Measurements from ENCODE around the gene PACRG. TPM values are rescaled to one million over a fixed set of nuclear protein-coding genes. Genes with fewer than 3 reads are reported as not detected.

PACRG gene
- polyA plus RNA-seq, 2 of the 4 experiments (the other 2 are of a cell fraction), result 0.14 to 0.30 TPM

GRCh38 chr6:163308629-163309440, 581.1 kb downstream of the PACRG start:
- Histone ChIP-seq H3K4me2 (peak overlapping the region; percentile 56), H3K4me3 (no peak overlapping the region), H3K9me3 (no peaks in the 10 kb centered on the region), H3K27ac (peak overlapping the region; percentile 41 to 70; a peak in 4 of 6 replicates), H3K4me1 (peaks cover 29% of the 10 kb centered on the region)
- POLR2A ChIA-PET, result no interaction called here
- DNase-seq (ENCODE audit: low read depth in 1 of 2, low spot score in 1 of 2), result no peak
- TF ChIP-seq GATA3 (IDR thresholded peaks at IDR 0.05; ENCODE audit: borderline replicate concordance) (no peak), POLR2AphosphoS2 (conservative IDR thresholded peaks at IDR 0.05; ENCODE audit: low read length) (no peak), E2F6 (IDR thresholded peaks at IDR 0.05; ENCODE audit: borderline replicate concordance, low read depth) (no peak), BCL3 (IDR thresholded peaks at IDR 0.05) (no peak), SREBF2 (IDR thresholded peaks at IDR 0.05) (no peak), ATOH8 (CRISPR knock-in tag; IDR thresholded peaks at IDR 0.05; ENCODE audit: low read depth) (no peak), MYC (IDR thresholded peaks at IDR 0.05; ENCODE audit: borderline replicate concordance, low read length) (no peak), JUN (IDR thresholded peaks at IDR 0.05) (no peak), EHF (CRISPR knock-in tag; IDR thresholded peaks at IDR 0.05) (no peak), NPAS2 (CRISPR knock-in tag; IDR thresholded peaks at IDR 0.05; ENCODE audit: borderline replicate concordance) (no peak), TFCP2L1 (CRISPR knock-in tag; IDR thresholded peaks at IDR 0.05) (no peak), NR3C1 (IDR thresholded peaks at IDR 0.05) (no peak), MAX (IDR thresholded peaks at IDR 0.05) (no peak), HOXB13 (CRISPR knock-in tag; IDR thresholded peaks at IDR 0.05; ENCODE audit: low read depth) (no peak), HEYL (CRISPR knock-in tag; IDR thresholded peaks at IDR 0.05) (no peak), ZNF302 (CRISPR knock-in tag; IDR thresholded peaks at IDR 0.05) (no peak), EHMT2 (IDR thresholded peaks at IDR 0.05; ENCODE audit: low read depth) (no peak), ZSCAN20 (CRISPR knock-in tag; IDR thresholded peaks at IDR 0.05) (no peak), ZFP36 (IDR thresholded peaks at IDR 0.05; ENCODE audit: borderline replicate concordance, partially characterized antibody) (no peak)
- CTCF ChIA-PET, result interaction anchor here (0.8 to 0.9 kb wide), 2 partner anchors 9 to 1539 kb away, joined by 3 to 4 read pairs; no protein-coding TSS in a partner anchor
- no peak for FAIRE-seq
- WGBS (ENCODE audit: missing lambda C conversion rate), result 90% methylated on average over 17 of the region's 22 CpGs
- no peak for ATAC-seq

GRCh38 chr6:163309491-163310026, 581.8 kb downstream of the PACRG start:
- peaks cover 29% of the 10 kb centered on the region for H3K4me1 ChIP-seq
- peak overlapping the region; percentile 41 to 70; a peak in 4 of 6 replicates for H3K27ac ChIP-seq
- 37% methylated on average over 13 of the region's 13 CpGs for WGBS (ENCODE audit: missing lambda C conversion rate)
- ATAC-seq (peak in 1 of 2 experiments; percentile 35; a peak in 1 of 6 replicates), DNase-seq (ENCODE audit: low read depth in 1 of 2, low spot score in 1 of 2) (no peak), FAIRE-seq (no peak)
- peak overlapping the region; percentile 56 for H3K4me2 ChIP-seq
- H3K9me3 ChIP-seq, result no peaks in the 10 kb centered on the region
- no peak overlapping the region for H3K4me3 ChIP-seq
- TF ChIP-seq HMGXB4 (CRISPR knock-in tag; IDR thresholded peaks at IDR 0.05; ENCODE audit: borderline replicate concordance) (no peak), JUNB (IDR thresholded peaks at IDR 0.05) (no peak), JUN (IDR thresholded peaks at IDR 0.05) (no peak), CEBPB (IDR thresholded peaks at IDR 0.05) (no peak), NPAS2 (CRISPR knock-in tag; IDR thresholded peaks at IDR 0.05; ENCODE audit: borderline replicate concordance) (no peak), ESRRA (IDR thresholded peaks at IDR 0.05; ENCODE audit: borderline replicate concordance, low read length) (no peak), CTCF (IDR thresholded peaks at IDR 0.05) (no peak), TP53 (CRISPR knock-in tag; IDR thresholded peaks at IDR 0.05) (no peak), EHF (CRISPR knock-in tag; IDR thresholded peaks at IDR 0.05) (no peak), SREBF2 (IDR thresholded peaks at IDR 0.05) (no peak)
- ChIA-PET CTCF (interaction anchor here (0.9 kb wide), 1 partner anchor 10 kb away, joined by 3 read pairs; no protein-coding TSS in a partner anchor), POLR2A (no interaction called here)
